ENCODE measurements around the gene LUC7L3.

- TF ChIP-seq CTCF (IDR thresholded peaks at IDR 0.05), result no peak
- no peak for TF ChIP-seq POLR2A (IDR thresholded peaks at IDR 0.05)
Observed at GRCh38 chr17:50785126-50785525, 65.7 kb downstream of the LUC7L3 start.

All from right lobe of liver (tissue), 4 donors.